Inflammatory macrophage treated with lipopolysaccharide for 4 hours (primary cell): ENCODE data around the gene PFKFB1.

Experiments
- DNase-seq: peaks from one replicate; pipeline ENCODE4 v3.0.0-alpha.2; 2020

The PFKFB1 gene

DNA sequence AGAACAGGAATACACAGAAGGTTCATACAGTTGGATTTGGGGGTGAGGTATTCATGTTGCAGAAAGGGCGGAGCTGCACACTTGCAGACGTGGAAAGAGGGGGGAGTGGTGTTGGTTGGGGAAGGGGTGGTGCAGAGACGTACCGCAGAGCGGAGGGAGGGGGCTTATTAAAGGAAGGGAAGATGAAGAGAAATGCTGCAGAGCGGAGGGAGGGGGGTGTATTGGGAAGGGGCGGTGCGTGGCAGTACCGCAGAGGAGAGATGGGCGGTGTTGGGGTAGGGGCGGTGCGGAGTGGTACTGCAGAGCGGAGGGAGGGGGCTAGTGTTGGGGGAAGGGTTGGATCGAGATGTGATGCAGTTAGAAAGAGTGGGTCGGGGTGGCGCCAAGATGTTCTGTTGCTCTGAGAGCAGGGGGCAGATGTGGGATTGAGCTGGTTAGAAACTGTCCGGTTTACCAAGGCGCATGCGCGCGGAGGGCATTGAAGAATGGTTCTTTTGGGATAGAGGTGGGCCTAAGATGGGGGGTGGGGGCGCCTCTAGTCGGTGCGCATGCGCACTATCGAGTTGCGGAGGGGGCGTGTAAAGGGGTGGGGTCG lies 72.5 kb downstream of the PFKFB1 start:
- DNase-seq, result no peak

DNA sequence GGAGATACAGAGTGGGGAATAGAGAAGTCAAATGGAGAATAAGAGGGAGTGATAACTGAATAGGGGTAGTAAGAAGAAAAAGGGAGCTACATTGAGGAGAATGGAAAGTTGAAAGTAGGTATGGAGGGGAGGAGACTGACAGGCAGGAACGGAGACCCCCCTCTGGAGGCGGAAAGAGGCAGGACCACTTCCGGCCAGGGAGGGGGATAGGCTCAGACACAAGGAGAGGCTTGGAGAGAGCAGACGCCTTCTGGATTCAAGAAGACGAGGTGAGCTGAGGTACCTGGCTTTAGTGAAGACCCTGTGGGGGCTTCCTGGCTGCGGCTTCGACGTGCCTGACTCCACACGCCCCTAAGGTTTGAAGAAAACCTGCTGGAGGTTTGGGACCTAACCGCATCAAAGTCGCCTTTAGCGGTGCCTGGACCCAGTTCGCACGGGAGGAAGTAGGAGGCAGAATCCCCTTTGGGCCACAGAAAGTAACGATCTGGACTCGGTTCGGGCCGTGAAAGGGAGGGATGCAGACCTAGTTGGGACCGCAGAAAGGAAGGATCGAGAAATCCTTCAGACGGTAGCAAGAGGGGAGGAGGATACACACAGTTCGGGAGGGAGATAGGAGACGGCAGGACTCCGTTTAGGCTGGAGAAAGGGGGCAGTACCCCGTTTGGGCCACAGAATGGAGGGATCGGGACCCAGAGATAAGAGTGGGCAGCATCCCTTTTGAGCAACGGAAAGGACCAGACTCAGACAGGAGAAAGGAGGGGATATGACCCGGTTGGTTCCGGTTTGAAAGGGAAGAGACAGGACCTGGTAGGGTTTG lies 73.2 kb downstream of the PFKFB1 start, which contains the start of gene TRO:
Gene TRO, plus strand, starts transcription at position 215 of the 817 bp plus-strand sequence. CDS start 1,423 bp downstream, outside the sequence.
- no peak for DNase-seq

DNA sequence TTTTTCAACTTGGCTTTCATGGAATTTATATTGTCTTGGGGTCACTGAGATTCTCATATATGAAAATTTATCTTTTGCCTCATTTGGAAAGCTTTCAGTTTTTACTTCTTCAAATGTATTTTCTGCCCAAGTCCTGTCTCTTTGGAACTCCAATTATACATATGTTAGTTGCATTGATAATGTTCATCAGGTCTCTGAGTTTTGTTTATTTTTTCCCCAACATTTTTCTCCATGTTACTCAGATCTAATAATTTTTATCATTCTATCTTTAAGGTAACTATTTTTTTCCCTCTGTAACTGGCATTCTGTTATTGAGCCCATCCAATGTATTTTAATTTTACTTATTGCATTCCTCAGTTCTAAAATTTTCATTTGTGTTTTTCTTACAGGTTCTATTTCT lies 84.0 kb downstream of the PFKFB1 start:
- no peak for DNase-seq

DNA sequence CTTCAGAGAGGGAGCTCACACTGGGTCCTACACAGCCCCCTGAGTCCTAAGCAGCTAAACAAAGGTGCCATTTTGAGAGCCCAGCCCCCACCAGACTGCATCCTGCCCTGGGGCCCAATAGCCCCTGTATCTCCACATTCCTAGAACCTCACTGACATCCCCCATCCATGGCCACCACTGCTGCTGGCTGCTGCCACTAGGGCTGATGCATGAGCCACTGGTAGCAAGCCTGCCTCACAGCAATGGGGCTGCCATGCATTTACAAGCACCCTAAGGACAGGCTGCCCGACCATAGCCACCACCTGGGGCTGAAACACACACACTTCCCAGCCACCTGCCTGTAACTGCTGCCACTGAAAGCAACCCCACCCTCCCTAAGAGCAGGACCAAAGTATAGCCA lies 99.8 kb downstream of the PFKFB1 start:
- DNase-seq, result no peak

DNA sequence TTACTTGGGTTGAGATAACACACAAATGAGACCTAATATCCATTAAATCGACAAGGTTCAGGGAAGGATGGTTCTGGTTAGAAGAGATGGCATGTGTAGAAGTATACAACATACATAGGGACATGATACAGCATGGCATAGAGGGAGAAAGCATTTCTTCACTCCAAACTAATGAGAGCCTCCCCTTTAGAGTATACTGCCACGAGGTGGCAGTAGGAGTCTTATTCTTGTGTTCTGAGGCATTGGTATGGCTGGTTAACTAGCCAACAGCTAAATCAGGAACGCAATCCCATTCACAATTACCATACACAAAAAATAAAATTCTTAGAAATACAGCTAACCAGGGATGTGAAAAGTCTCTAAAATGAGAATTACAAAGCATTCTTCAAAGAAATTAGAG lies 102.4 kb downstream of the PFKFB1 start:
- DNase-seq, result peak; percentile 46

DNA sequence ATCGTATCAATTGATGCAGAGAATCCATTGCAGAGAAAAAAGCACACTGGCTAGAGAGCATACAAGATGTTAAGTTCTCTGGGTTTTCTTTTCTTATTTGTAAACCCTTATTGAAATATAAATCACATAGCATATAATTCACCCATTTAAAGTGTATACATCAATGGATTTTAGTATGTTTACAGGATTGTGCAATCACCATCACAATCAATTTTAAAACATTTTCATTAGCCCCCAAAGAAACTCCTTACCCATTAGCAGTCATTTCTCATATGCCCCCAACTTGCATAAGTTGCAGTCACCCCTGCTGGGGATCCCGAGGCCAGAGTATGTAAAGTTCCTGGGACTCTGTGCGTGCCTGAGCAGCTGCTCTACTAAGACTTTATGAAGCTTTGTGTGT lies 108.2 kb downstream of the PFKFB1 start:
- no peak for DNase-seq
